HEK293 (cell line): ENCODE measurements around the gene PLCD4.

ENCODE experiments used
- CTCF ChIA-PET: fragments of 350-600 bp; formaldehyde crosslinking; extraction: SDS; loops from one replicate; lab custom pipeline; 2021; ENCODE audit warnings: antibody characterized with exemption; lab: Yijun Ruan, JAX
- POLR2A ChIA-PET: fragments of 300-600 bp; formaldehyde crosslinking; extraction: SDS; loops from one replicate; lab custom pipeline; 2020; ENCODE audit warnings: antibody characterized with exemption, inconsistent platforms; lab: Yijun Ruan, JAX
- H3K27ac ChIP-seq: fragments of 200-500 bp; sonication (Bioruptor generic); 2 replicates; pipeline ENCODE4 v1.5.1; 2014; ENCODE audit warnings: low read depth, low read length, control low read depth, inconsistent platforms; ENCODE audit errors: extremely low read depth
- H3K36me3 ChIP-seq, 2 experiments: fragments of 200-500 bp in 1 of 2; sonication (Bioruptor generic) in 1 of 2; 1 replicate in 1 of 2; 2 replicates in 1 of 2; pipeline ENCODE4 v1.5.1; 2014 to 2017; ENCODE audit warnings: inconsistent platforms in 2 of 2, low read length in 2 of 2; ENCODE audit not compliant: control insufficient read depth in 2 of 2, insufficient read depth in 1 of 2
- H3K4me1 ChIP-seq: fragments of 200-500 bp; sonication (Bioruptor generic); 2 replicates; pipeline ENCODE4 v1.5.1; 2014; ENCODE audit warnings: mild to moderate bottlenecking, low read length, inconsistent platforms; ENCODE audit not compliant: control insufficient read depth, insufficient read depth
- H3K4me3 ChIP-seq: 2 replicates; pipeline ENCODE4 v1.5.1; 2011; ENCODE audit warnings: low read depth, mild to moderate bottlenecking, control low read depth, low read length, moderate library complexity
- H3K9me3 ChIP-seq: fragments of 200-500 bp; sonication (Bioruptor generic); 2 replicates; pipeline ENCODE4 v1.5.1; 2014; ENCODE audit warnings: low read depth, low read length, inconsistent platforms; ENCODE audit not compliant: control insufficient read depth, insufficient read depth
- AEBP2 ChIP-seq: fragments of 450-650 bp; formaldehyde crosslinking; IDR thresholded peaks from 2 replicates; pipeline ENCODE4 v1.5.1; 2016; ENCODE audit warnings: missing biosample characterization, missing genetic modification characterization, borderline replicate concordance
- GFI1B ChIP-seq: fragments of 450-650 bp; formaldehyde crosslinking; IDR thresholded peaks from 2 replicates; pipeline ENCODE4 v1.5.1; 2016; ENCODE audit warnings: missing biosample characterization, missing genetic modification characterization
- PRDM10 ChIP-seq: fragments of 450-650 bp; formaldehyde crosslinking; IDR thresholded peaks from 2 replicates; pipeline ENCODE4 v1.5.1; 2016; ENCODE audit warnings: missing biosample characterization, missing genetic modification characterization
- PRDM2 ChIP-seq: fragments of 450-650 bp; formaldehyde crosslinking; IDR thresholded peaks from 2 replicates; pipeline ENCODE4 v1.5.1; 2016; ENCODE audit warnings: missing biosample characterization, missing genetic modification characterization, borderline replicate concordance
- REST ChIP-seq: fragments of 450-650 bp; formaldehyde crosslinking; IDR thresholded peaks from 2 replicates; pipeline ENCODE4 v1.5.1; 2016; ENCODE audit warnings: missing biosample characterization, missing genetic modification characterization
- YY2 ChIP-seq: fragments of 450-650 bp; formaldehyde crosslinking; IDR thresholded peaks from 2 replicates; pipeline ENCODE4 v1.5.1; 2016; ENCODE audit warnings: missing biosample characterization, missing genetic modification characterization
- ZBTB6 ChIP-seq: fragments of 450-650 bp; formaldehyde crosslinking; IDR thresholded peaks from 2 replicates; pipeline ENCODE4 v1.5.1; 2017; ENCODE audit warnings: missing biosample characterization, missing genetic modification characterization
- ZFHX2 ChIP-seq: fragments of 450-650 bp; formaldehyde crosslinking; conservative IDR thresholded peaks from 2 replicates; pipeline ENCODE4 v1.5.1; 2016; ENCODE audit warnings: missing biosample characterization, missing genetic modification characterization
- ZNF10 ChIP-seq: fragments of 450-650 bp; formaldehyde crosslinking; IDR thresholded peaks from 2 replicates; pipeline ENCODE4 v1.5.1; 2017; ENCODE audit warnings: missing biosample characterization, missing genetic modification characterization
- ZNF114 ChIP-seq: fragments of 450-650 bp; formaldehyde crosslinking; IDR thresholded peaks from 2 replicates; pipeline ENCODE4 v1.5.0; 2017; ENCODE audit warnings: missing biosample characterization, missing genetic modification characterization
- ZNF280D ChIP-seq: fragments of 450-650 bp; formaldehyde crosslinking; IDR thresholded peaks from 2 replicates; pipeline ENCODE4 v1.5.1; 2016; ENCODE audit warnings: missing biosample characterization, missing genetic modification characterization
- ZNF335 ChIP-seq: fragments of 450-650 bp; formaldehyde crosslinking; conservative IDR thresholded peaks from 2 replicates; pipeline ENCODE4 v1.5.1; 2016; ENCODE audit warnings: missing biosample characterization, missing genetic modification characterization
- ZNF488 ChIP-seq: fragments of 450-650 bp; formaldehyde crosslinking; IDR thresholded peaks from 2 replicates; pipeline ENCODE4 v1.5.1; 2016; ENCODE audit warnings: missing biosample characterization, missing genetic modification characterization
- ZNF560 ChIP-seq: fragments of 450-650 bp; formaldehyde crosslinking; IDR thresholded peaks from 2 replicates; pipeline ENCODE4 v1.5.1; 2017; ENCODE audit warnings: missing biosample characterization, missing genetic modification characterization, borderline replicate concordance
- ZNF776 ChIP-seq: fragments of 450-650 bp; formaldehyde crosslinking; IDR thresholded peaks from 2 replicates; pipeline ENCODE4 v1.5.0; 2017; ENCODE audit warnings: missing biosample characterization, missing genetic modification characterization, borderline replicate concordance
- ZXDB ChIP-seq: fragments of 450-650 bp; formaldehyde crosslinking; IDR thresholded peaks from 2 replicates; pipeline ENCODE4 v1.5.1; 2016; ENCODE audit warnings: missing biosample characterization, missing genetic modification characterization

Gene PLCD4

GRCh38 chr2:218557941-218558340 lies 49.8 kb upstream of the PLCD4 start (continued):
- TF ChIP-seq AEBP2 (tag by site-specific recombination) (no peak), ZNF776 (no peak), ZNF560 (no peak), ZXDB (tag by site-specific recombination) (no peak), ZNF10 (tag by site-specific recombination) (no peak), ZNF114 (tag by site-specific recombination) (no peak), ZNF280D (tag by site-specific recombination) (no peak)

GRCh38 chr2:218558986-218559385 lies 48.7 kb upstream of the PLCD4 start:
- ChIA-PET POLR2A (no interaction called here), CTCF (no interaction called here)
- Histone ChIP-seq H3K4me3 (no peak overlapping the region), H3K36me3 (peaks cover 50 to 83% of the 10 kb centered on the region in 2 experiments), H3K27ac (no peak overlapping the region), H3K9me3 (no peaks in the 10 kb centered on the region), H3K4me1 (no peaks in the 10 kb centered on the region)
- TF ChIP-seq ZBTB6 = no peak
- TF ChIP-seq ZNF488 = no peak
- no peak for TF ChIP-seq PRDM10 (tag by site-specific recombination)
- no peak for TF ChIP-seq ZFHX2 (tag by site-specific recombination)
- no peak for TF ChIP-seq PRDM2 (tag by site-specific recombination)
- TF ChIP-seq YY2 (tag by site-specific recombination) = no peak
- no peak for TF ChIP-seq ZNF776
- TF ChIP-seq ZNF335 (tag by site-specific recombination) = no peak
- no peak for TF ChIP-seq REST (tag by site-specific recombination)
- no peak for TF ChIP-seq GFI1B (tag by site-specific recombination)
